Measurements from ENCODE around the gene RIMS4. TPM values are rescaled to one million over a fixed set of nuclear protein-coding genes. Genes with fewer than 3 reads are reported as not detected.

RIMS4 gene
- total and polyA plus RNA-seq, 4 donors, result not detected

- no peak overlapping the region for H3K27ac ChIP-seq (ENCODE audit: low read depth in 1 of 2, low read length in 2 of 2)
- WGBS, result 59% methylated on average over 3 of the region's 3 CpGs
Observed at GRCh38 chr20:44761423-44761822, 48.9 kb downstream of the RIMS4 start.

GRCh38 chr20:44759595-44759994 is 50.8 kb downstream of the RIMS4 start:
- DNase-seq (ENCODE audit: low spot score), result no peak
- no peak for TF ChIP-seq SP1 (IDR thresholded peaks at IDR 0.05)
- no peak for TF ChIP-seq TAF1 (conservative IDR thresholded peaks at IDR 0.05)
- TF ChIP-seq ZBTB33 (IDR thresholded peaks at IDR 0.05), result no peak
- no peak for TF ChIP-seq ATF3 (IDR thresholded peaks at IDR 0.05)
- no peak for TF ChIP-seq CTCF (IDR thresholded peaks at IDR 0.05; ENCODE audit: low read depth, low read length, missing input control)
- TF ChIP-seq REST (IDR thresholded peaks at IDR 0.05), result no peak
- no peak for TF ChIP-seq FOXA2 (IDR thresholded peaks at IDR 0.05)
- TF ChIP-seq JUND (IDR thresholded peaks at IDR 0.05), result no peak
- TF ChIP-seq HNF4G (IDR thresholded peaks at IDR 0.05), result no peak
- TF ChIP-seq EGR1 (IDR thresholded peaks at IDR 0.05; ENCODE audit: low read depth in 2 of 2), result no peak
- TF ChIP-seq FOXA1 (IDR thresholded peaks at IDR 0.05), result no peak
- no peak for TF ChIP-seq RAD21 (IDR thresholded peaks at IDR 0.05)
- TF ChIP-seq YY1 (IDR thresholded peaks at IDR 0.05), result no peak
- no peak for TF ChIP-seq NR2F2 (IDR thresholded peaks at IDR 0.05)
- no peak for TF ChIP-seq GABPA (IDR thresholded peaks at IDR 0.05 in 1 of 2, conservative IDR thresholded peaks at IDR 0.05 in 1 of 2)
- no peak for TF ChIP-seq HNF4A (conservative IDR thresholded peaks at IDR 0.05)
- H3K4me1 ChIP-seq (ENCODE audit: control insufficient read depth in 4 of 4, insufficient read depth in 4 of 4, low read length in 3 of 4), result no peaks in the 10 kb centered on the region
- WGBS, result 97% methylated on average over 1 of the region's 1 CpG
- no peak overlapping the region for H3K4me3 ChIP-seq (ENCODE audit: low read depth in 1 of 3, low read length in 3 of 3)
- H3K27ac ChIP-seq (ENCODE audit: low read depth in 1 of 2, low read length in 2 of 2), result no peak overlapping the region
- H3K9ac ChIP-seq (ENCODE audit: low read depth in 1 of 2, low read length in 2 of 2), result no peak overlapping the region
- H3K36me3 ChIP-seq (ENCODE audit: control insufficient read depth in 4 of 4, insufficient read depth in 3 of 4, low read depth in 1 of 4, low read length in 3 of 4), result no peaks in the 10 kb centered on the region
- H3K27me3 ChIP-seq (ENCODE audit: control insufficient read depth in 4 of 4, insufficient read depth in 4 of 4, low read length in 3 of 4), result peaks cover 0 to 3% (median 0%) of the 10 kb centered on the region in 4 donors
- no peaks in the 10 kb centered on the region for H3K9me3 ChIP-seq (ENCODE audit: control insufficient read depth in 4 of 4, low read length in 3 of 4)

More at GRCh38 chr20:44761423-44761822, 48.9 kb downstream of the RIMS4 start:
- TF ChIP-seq YY1 (IDR thresholded peaks at IDR 0.05), result no peak
- no peak for TF ChIP-seq HNF4G (IDR thresholded peaks at IDR 0.05)
- TF ChIP-seq ATF3 (IDR thresholded peaks at IDR 0.05), result no peak
- no peak for TF ChIP-seq FOXA2 (IDR thresholded peaks at IDR 0.05)
- TF ChIP-seq GABPA (IDR thresholded peaks at IDR 0.05 in 1 of 2, conservative IDR thresholded peaks at IDR 0.05 in 1 of 2), result no peak
- TF ChIP-seq HNF4A (conservative IDR thresholded peaks at IDR 0.05), result no peak
- no peak for TF ChIP-seq MAX (IDR thresholded peaks at IDR 0.05)
- H3K27me3 ChIP-seq (ENCODE audit: control insufficient read depth in 4 of 4, insufficient read depth in 4 of 4, low read length in 3 of 4), result peaks cover 0 to 3% (median 0%) of the 10 kb centered on the region in 4 donors
- H3K4me3 ChIP-seq (ENCODE audit: low read depth in 1 of 3, low read length in 3 of 3), result no peak overlapping the region
- H3K4me1 ChIP-seq (ENCODE audit: control insufficient read depth in 4 of 4, insufficient read depth in 4 of 4, low read length in 3 of 4), result no peaks in the 10 kb centered on the region
- H3K9ac ChIP-seq (ENCODE audit: low read depth in 1 of 2, low read length in 2 of 2), result no peak overlapping the region
- H3K36me3 ChIP-seq (ENCODE audit: control insufficient read depth in 4 of 4, insufficient read depth in 3 of 4, low read depth in 1 of 4, low read length in 3 of 4), result no peaks in the 10 kb centered on the region
- H3K9me3 ChIP-seq (ENCODE audit: control insufficient read depth in 4 of 4, low read length in 3 of 4), result no peaks in the 10 kb centered on the region
- no peak for DNase-seq (ENCODE audit: low spot score)

Measured in liver (tissue), 9 donors.